GM10266 (cell line): ENCODE measurements around the gene PIAS1.

ENCODE experiments used
- DNase-seq: peaks from one replicate; pipeline ENCODE4 v3.0.0; 2012; ENCODE audit errors: extremely low spot score
- TF ChIP-seq, protein P1 (sequence below): IDR thresholded peaks from 2 replicates; pipeline ENCODE4 v1.5.1; 2012; ENCODE audit warnings: mild to moderate bottlenecking, low read depth; ENCODE audit not compliant: control insufficient read depth, insufficient read depth; ENCODE audit errors: missing control alignments

PIAS1 gene

DNA sequence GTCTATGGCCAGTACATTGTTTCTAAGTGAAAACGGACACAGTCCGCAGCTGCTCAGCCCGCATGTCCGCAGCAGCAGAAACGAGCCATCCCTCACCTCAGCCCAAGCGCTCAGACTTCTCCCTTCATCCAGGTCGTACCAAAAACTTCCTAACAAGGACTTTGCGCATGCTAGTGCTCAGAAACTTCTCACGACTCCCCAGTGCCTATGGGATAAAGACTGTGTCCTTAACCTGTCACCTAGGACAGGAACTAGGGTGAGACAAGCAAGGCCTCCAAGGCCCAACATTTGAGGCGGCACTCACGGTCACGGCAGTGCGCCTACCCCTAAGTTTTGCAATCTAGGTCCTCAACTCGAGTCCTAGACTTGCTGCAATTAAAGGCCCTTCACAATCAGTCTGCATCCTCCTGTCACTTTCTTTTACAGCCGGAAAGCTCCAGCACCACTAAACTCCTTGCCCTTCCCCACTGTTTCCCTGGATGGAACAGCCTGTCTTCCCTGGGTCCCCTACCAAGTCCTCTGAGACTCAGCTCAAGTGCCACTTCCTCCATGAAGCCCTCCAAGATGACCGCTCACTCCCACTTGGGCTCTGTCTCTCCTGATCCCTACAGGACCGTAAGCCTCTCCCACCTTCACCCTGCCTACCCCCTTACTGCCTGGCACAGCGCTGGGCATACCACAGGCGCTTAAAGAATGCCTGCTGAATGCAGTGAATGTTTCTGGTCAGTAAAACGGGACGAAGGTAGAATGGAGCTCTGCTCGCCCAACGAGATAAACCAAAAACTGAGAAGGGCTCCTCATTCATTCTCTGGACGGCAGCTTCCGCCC is 174.2 kb downstream of the PIAS1 start:
- no peak for DNase-seq
- TF ChIP-seq, protein P1, sequence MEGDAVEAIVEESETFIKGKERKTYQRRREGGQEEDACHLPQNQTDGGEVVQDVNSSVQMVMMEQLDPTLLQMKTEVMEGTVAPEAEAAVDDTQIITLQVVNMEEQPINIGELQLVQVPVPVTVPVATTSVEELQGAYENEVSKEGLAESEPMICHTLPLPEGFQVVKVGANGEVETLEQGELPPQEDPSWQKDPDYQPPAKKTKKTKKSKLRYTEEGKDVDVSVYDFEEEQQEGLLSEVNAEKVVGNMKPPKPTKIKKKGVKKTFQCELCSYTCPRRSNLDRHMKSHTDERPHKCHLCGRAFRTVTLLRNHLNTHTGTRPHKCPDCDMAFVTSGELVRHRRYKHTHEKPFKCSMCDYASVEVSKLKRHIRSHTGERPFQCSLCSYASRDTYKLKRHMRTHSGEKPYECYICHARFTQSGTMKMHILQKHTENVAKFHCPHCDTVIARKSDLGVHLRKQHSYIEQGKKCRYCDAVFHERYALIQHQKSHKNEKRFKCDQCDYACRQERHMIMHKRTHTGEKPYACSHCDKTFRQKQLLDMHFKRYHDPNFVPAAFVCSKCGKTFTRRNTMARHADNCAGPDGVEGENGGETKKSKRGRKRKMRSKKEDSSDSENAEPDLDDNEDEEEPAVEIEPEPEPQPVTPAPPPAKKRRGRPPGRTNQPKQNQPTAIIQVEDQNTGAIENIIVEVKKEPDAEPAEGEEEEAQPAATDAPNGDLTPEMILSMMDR = no peak

DNA sequence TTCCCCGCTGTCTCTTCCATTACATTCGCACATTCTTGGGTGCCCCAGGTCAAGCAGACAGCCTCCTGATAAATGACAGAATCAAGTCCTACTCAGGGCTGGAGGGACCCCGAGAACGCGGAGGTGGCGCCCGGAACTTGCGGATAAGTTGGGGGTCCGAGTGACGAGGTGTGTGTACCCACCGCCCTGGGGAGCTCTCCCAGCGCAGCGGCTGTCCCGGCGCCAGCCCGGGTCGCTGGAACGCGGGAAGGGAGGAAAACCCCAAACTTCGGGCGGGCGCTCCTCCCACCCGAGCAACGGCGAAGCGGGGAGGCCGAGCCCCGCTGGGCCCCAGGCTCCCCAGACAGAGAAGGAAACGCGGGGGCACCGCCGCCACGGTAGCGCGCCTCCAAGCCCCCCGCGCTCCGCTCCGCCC is 174.9 kb downstream of the PIAS1 start:
- TF ChIP-seq, protein P1 = no peak
- DNase-seq = peak; percentile 57

DNA sequence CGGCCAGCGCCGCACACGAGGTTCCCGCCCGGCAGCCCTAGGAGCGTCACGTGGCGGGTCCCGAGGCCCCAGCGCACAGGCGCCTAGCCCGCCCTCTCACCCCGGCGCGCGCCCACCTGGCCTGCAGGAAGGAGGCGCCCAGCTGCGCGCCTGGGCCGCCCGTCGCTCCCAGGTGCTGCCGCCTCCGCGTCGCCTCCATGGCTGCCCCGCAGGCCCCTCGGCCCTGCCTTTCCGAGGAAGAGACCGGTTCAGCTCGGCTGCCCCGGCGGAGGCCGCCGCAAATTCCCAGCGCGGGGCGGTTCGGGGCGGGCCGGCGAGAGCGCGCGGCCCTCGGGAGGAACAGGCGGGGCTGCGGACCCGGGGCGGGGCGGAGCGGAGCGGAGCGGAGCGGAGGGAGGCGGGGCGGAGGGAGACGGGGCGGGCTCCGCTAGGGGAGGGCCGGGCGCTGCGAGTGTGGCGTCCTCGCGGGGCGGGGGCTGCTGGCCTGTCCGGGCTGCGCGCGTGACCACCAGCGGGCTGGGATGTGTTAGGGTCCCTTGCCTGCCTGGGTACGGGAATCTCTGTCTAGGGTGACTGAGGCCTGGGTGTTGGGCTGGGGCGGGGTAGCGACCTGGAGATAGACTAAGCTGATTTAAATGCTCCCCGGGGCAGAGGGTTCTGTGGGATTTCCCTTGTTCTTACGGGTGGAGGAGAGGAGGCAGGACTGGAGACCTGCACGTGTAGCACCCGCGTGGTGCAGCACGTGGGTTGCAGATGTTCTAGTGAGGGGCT is 175.5 kb downstream of the PIAS1 start, which contains the start of gene CLN6:
TSS of gene CLN6 (minus strand) at position 343 of the 771 bp plus-strand sequence. CDS start at position 199, 144 bp downstream.
- DNase-seq = peak; percentile 96
- TF ChIP-seq, protein P1 = no peak

DNA sequence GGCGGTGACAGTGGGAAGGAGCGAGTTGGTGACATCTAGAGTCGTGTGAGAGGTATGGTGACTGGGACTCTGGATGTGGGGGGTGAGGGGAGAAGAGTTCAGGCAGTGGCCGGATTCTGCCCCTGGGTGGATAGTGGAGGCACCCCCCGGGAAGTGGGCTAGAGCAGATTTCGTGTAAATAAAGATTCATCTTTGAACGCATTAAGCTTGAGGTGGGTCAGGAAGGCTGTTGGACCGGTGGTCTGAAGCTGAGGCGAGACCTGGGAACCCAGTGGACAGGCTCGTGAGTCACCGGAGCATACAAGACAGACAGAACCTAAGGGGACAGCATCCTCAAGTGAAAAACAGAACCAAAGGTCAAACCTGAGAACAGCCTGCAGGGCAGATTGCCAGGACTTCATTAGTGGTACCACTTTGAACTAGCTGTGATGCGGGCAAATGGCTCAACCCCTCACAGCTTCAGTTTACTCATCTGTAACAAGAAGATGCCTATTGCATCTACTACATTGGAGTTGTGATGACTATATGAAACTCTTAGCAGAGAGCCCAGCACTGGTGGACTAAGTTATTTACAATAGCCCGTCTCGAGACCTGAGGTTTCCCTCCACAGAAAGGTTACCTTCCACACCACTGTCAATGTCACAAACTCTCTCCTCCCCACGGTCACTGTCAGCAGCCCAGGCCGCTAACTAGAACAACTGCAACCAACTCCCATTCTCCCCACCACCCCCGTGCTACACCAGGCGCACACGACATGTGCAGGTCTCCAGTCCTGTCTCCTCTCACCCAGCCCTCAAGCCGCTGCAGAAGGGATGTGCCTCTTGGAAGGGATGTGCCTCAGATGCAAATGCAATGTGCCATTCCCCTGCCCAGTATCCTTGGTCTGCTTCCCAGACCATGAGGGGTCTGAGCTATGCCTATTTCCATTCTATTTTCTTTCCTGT is 176.3 kb downstream of the PIAS1 start:
- TF ChIP-seq, protein P1 = peak; percentile 24
- DNase-seq = no peak

DNA sequence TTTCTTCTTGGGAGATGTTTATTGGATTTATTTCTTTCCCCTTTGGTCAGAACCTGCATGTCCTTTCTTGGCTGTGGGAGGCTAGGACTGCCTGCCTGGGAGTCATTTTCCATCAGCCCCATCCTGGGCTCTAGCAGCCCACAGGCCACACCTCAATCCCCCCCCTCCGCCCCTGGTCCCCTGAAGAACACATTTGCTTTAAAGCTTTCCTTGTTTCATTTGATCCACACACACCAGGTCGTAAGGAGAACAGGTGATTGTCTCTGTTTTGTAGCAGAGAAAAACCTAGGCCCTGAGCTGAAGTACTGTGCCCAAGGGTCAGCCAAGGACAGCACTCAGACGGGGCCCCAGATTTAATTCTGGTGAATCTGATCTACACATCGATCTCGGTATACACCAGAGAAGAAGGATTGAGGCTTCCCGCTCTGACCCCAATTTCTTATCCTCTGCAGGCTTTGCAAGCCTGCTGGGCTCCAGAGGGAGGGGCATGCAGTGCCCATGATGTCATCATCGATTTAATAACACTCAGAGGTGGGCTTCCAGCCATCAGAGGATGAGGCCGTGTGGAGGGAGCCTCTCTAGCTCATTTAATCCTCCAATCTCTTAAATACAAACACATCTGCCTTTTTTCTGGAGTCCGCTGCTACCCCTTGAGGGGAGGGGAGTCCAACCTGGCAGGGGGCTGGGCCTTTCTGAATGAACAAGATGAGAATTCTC is 177.1 kb downstream of the PIAS1 start:
- TF ChIP-seq, protein P1 = no peak
- DNase-seq = no peak

DNA sequence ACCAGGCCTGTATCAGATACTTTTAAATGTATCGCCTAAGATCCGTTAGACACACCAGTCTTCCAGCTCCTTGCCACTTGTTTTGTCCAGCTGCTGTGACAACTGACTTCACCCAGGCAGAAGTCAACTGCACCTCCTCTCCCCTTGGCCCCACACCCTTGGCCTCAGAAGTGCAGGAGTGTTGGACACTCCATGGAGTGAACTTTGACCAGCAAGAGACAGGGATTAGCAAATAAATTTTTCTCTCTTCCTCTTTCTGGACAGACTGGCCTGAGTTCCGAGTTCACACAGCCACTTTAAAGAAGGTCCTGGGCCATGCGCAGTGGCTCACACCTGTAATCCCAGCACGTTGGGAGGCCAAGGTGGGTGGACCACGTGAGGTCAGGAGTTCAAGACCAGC is 178.3 kb downstream of the PIAS1 start:
- DNase-seq = no peak
- TF ChIP-seq, protein P1 = no peak
